Left forelimb (tissue), 1 donor: Measurements from ENCODE around the gene NCAPG.
"Not testable (repeated sequence)": the region's sequence is repeated elsewhere in the genome, so short reads cannot be mapped to it uniquely, and the experiment has no call there.

Experiments used
- DNase-seq: peaks from one replicate; pipeline ENCODE4 v3.0.0-alpha.2; 2018; ENCODE audit warnings: low spot score

NCAPG gene

DNA sequence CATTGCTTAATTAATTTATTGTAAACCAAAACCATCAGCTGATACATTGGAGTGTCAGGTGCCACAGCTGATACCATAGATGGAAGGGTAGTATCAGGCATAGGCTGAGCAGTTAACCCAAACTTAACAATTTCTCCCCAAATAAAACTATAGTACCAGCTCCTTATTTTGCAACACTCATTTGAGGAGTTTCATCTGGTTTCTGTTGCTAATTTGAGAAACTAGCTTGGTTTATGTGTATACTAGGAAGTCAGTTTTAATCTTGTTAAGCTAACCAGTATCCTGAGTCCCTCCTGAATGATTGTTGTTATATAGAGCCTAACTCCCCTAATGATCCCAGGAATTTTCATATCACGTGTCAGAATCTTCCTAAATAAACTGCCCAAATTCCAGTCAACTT lies 13.0 kb upstream of the NCAPG start:
- DNase-seq = no peak

DNA sequence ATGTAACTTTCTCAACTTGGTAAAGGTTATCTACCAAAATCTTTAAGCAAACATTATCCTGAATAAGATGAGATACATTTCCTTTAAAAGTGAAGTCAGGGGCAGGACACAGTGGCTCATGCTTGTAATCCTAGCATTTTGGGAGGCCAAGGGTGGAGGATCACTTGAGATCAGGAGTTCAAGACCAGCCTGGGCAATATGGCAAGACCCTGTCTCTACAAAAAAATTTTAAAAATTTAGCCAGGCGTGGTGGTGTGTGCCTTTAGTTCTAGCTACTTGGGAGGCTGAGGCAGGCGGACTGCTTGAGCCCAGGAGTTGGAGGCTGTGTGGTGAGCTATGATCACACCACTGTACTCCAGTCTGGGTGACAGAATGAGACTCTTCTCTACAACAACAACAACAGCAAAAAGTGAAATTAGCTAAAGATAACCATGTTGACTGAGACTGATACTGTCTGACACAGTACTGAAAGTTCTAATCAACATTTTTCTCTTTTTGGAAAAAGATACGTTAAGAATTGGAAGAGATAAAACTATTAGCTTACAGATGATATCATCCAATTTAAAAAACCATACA lies 5.1 kb upstream of the NCAPG start:
- DNase-seq = no peak

DNA sequence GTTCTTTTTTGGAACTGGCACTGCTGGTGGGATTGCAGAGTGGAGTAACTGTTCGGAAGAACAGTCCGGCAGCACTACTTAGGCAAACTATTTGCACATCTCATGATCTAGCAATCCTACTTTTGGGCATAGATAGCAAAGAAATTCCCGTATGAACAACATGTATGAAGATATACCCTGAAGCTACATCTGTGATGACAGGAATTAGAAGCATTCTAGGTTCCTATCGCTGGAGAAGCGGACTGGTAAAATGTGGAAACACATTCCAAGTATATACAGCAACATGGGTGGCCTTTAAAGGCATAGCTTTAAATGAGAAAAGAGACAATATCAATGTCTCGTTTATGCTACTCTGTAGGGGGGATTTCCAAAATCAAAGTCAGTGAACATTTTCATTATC lies 3.3 kb upstream of the NCAPG start:
- no peak for DNase-seq

DNA sequence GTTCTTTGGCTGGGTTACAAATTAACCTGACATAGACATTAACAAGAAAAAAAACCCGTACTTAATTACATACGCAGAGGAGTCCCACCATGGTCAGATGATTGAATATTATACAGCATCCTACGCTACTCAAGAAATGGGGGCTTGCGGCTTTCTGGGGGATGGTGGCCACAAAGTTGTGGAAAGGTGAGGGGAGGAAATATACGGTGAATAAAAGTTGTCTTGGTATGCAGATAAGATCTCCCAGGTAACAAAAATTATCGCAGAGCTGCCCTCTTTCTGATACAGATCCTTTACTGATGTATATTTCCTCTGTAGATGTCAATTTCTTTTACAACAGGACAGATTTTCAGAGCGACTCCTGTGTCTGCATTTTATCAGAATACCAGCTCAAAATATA lies 1.1 kb upstream of the NCAPG start:
- DNase-seq = no peak

DNA sequence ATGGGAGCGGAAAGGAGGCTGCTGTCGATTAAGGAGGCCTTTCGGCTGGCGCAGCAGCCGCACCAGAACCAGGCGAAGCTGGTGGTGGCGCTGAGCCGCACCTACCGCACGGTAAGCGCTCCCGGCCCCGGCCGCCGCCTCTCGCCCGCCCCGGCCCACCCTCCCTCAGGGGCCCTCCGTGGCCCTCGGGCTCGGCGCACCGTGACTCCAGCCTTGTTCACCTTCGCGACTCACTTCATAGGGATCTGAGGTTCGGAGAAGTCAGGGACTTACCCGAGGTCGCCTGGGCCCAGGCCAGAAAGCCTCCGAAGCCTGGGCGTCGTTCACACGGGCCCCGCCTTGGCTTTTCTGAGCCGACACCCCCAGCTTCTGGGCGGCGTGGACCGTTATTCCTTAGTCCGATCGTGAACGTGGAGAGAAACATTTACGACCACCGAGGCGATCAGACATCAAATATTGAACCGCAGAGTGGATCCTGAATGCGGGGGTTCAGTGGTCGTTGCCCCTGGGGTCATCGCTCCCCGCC lies 362 bp downstream of the NCAPG start:
- DNase-seq = no peak

DNA sequence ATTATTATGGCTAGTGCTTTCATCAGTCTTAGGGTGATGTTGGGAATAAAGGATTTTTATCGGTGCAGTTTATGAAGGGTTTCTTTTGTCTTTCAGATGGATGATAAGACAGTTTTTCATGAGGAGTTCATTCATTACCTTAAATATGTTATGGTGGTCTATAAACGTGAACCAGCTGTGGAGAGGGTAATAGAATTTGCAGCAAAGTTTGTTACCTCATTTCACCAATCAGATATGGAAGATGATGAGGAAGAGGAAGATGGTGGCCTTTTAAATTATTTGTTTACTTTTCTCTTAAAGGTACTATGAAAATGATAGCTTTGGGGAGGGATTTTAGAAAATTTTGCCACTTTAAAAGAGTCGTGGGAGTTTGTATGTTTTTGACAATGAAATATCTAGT lies 1.3 kb downstream of the NCAPG start:
- no peak for DNase-seq

DNA sequence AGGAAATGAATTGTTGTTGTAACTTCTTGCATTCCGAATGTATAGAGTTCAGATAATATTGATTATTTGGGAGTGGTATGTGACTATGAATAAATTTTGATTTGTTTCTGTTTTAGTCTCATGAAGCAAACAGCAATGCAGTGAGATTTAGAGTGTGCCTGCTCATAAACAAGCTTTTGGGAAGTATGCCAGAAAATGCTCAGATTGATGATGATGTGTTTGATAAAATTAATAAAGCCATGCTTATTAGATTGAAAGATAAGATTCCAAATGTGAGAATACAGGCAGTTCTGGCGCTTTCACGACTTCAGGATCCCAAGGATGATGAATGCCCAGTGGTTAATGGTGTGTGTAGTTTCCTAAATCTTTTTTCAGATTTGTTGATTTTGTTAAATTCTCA lies 2.0 kb downstream of the NCAPG start:
- no peak for DNase-seq

DNA sequence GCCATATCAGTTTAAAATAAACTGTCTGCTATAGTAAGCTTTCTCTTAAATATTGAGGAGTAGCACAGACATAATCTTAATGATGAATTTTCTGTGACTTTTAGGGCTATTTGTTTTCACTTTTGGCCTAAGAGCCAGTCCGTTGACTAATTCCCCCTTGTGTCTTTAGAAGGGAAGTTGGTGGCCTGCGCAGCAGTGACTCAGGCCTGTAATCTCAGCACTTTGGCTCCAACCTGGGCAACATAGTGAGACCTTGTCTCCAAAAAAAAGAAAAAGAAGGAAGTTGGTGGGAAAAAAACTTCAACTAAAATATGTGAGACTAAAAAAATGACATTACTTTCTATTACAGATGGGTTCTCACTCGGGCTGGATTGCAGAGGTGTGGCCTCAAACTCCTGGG lies 3.4 kb downstream of the NCAPG start:
- DNase-seq = no peak

DNA sequence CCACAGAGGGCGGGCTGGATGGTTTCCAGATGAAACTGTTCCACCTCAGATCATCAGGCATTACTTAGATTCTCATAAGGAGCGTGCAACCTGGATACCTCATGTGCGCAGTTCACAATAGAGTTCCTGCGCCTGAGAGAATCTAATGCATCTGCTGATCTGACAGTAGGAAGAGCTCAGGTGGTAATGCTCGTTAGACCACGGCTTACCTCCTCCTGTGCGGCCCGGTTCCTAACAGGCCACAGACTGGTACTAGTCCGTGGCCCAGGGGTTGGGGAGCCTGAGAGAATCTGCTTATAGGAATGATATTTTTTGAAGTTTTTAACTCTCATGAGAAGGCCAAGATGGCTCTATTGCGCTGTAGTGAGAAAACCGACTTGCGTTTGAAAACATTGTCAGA lies 5.4 kb downstream of the NCAPG start:
- DNase-seq = no peak

DNA sequence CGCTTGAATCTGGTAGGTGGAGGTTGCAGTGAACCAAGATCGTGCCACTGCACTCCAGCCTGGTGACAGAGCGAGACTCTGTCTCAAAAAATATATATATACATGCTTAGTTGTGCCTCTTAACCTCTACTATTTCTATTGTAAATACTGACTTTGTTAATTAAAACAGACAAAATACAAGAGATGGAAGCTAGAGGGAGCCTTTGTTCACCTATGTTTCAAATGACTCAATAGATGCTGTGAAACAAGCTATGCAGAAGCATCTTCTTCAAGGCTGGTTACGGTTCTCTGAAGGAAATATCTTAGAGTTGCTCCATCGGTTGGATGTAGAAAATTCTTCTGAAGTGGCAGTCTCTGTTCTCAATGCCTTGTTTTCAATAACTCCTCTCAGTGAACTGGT lies 6.2 kb downstream of the NCAPG start:
- DNase-seq = no peak

DNA sequence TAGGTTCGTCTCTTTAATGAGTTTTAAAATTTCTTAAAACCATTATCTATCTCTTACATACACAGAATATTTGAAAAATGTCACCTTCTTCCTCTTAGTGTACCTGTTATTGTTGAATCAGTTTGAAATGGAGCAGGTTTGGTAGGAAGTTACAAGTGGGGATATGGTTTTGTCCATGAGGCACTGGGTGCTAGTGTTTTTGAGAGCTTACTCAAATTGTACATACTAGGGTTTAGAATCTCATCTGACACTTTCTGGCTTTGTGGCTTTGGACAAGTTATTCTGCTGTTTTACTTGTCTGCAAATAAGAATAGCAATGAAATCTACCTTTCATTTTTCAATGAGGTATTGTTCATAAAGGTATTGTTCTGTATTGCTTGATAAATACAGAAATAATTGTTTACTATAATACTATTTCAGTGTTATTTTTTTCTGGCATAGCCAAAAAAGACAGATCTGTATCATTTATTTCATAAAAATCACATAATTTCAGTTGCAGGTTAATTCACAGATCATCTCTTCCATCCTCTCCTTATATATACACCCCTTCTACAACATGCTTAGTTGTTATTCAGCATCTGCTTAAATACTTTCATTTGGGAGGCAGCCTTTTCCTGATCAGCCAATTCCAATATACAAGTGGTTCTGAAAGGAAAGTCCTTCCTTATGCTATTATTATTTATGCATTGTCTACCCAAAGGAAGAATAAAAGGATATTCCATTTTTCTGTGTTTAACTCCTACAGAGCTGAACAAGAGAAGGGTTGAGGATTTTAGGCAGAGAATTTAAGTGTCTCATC lies 13.3 kb downstream of the NCAPG start:
- DNase-seq = no peak

DNA sequence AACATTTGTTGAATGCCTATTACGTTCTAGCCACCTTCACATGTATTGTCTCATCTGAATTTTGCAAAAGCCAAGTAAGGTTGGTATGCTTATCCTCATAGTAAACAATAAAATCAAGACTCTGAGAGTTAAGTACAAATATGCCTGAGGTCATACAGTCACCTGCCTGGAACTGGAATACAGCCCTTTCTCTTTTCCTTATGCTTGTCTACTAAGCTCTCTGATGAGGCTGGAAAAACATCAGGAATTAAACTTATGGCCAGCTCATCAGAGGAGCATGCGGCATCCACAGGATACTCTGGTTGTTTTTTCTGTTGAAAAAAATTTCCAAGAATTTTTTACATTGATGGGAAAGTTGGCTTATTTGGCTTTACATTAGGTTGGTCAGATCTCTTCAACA lies 35.5 kb downstream of the NCAPG start:
- no peak for DNase-seq

DNA sequence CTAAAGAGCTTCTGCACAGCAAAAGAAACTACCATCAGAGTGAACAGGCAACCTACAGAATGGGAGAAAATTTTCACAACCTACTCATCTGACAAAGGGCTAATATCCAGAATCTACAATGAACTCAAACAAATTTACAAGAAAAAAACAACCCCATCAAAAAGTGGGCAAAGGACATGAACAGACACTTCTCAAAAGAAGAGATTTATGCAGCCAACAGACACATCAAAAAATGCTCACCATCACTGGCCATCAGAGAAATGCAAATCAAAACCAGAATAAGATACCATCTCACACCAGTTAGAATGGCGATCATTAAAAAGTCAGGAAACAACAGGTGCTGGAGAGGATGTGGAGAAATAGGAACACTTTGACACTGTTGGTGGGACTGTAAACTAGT lies 39.5 kb downstream of the NCAPG start:
- DNase-seq = not testable (repeated sequence)

DNA sequence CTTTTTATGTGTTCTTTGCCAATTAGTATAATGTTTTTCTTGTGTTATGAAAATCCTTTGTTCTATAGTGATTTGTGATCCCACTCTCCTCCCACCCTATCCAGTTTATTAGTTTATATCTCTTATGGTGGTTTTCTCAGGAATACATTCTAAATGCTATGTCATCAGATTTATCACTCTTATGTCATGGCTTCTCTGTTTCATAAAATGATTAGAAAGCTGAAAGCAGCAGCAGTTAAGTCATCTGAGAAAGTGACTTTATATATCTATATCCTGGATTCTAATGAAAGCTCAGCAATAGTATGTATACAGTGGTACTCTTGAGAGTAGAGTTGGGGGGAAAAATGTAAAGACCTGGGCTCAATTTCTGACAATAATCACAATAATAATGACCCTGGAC lies 41.2 kb downstream of the NCAPG start:
- DNase-seq = no peak

DNA sequence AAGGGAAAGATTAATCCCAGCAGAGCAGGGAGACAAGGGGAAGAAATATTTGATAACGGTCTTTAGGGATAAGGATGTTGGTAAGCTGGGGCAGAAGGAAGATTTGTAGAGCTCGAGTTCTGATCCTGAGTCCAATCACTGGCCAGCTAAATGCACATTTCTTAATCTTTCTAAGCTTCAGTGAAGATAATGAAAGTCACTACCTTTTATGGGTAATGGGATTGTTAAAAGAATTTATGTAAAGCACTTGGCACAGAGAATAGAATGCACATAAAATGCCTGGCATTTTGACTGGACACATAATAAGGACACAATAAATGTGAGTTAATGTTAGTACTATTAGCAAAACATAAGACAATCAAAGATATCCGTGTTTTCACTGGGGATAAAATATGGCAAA lies 43.3 kb downstream of the NCAPG start:
- DNase-seq = no peak

DNA sequence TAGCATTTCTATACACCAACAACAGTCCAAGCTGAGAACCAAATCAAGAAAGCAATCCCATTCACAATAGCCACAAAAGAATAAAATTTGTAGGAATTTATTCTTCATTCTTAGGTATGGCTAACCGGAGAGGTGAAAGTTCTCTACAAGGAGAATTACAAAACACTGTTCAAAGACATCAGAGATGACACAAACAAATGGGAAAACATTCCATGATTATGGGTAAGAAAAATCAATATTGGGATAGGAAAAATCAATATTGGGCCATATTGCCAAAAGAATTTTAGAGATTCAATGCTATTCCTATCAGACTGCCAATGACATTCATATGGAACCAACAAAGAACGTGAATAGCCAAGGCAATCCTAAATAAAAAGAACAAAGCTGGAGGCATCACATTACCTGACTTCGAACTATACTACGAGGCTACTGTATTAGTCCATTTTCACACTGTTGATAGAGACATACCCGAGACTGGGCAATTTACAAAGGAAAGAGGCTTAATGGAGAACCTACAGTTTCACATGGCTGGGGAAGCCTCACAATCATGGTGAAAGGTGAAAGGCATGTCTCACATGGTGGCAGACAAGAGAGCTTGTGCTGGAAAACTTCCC lies 49.1 kb downstream of the NCAPG start:
- no peak for DNase-seq

DNA sequence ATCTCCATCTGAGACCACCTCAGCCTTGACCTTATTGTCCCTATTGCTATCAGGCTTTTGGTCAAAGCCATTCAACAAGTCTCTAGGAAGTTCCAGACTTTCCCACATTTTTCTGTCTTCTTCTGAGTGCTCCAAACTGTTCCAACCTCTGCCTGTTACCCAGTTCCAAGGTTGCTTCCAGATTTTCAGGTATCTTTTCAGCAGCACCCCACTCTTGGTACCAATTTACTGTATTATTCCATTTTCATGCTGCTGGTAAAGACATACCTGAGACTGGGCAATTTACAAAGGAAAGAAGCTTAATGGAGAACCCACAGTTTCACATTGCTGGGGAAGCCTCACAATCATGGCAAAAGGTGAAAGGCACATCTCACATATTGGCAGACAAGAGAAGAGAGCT lies 51.1 kb downstream of the NCAPG start:
- not testable (repeated sequence) for DNase-seq

DNA sequence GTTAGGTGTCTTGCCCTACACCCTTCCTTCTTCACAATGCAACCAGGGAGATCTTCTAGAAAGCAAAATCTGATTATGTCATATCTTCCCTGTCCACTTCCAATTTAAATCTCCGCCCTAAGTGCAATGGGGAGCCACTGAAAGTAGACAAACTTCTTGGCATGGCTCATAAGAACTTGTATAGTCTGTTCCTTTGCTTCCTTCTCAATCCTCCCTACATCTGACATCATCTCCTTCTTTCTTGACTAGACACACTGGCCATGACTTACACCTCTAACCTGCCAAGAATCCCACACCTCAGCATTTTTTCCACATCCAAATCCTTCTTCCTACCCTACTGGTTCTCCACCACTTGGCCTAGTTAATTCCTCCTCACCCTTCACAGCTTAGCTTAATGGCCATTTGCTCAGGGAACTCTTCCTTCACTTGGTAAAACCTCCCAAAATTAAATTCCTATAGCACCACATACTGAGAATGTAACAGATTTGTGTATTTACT lies 55.1 kb downstream of the NCAPG start:
- DNase-seq = no peak

DNA sequence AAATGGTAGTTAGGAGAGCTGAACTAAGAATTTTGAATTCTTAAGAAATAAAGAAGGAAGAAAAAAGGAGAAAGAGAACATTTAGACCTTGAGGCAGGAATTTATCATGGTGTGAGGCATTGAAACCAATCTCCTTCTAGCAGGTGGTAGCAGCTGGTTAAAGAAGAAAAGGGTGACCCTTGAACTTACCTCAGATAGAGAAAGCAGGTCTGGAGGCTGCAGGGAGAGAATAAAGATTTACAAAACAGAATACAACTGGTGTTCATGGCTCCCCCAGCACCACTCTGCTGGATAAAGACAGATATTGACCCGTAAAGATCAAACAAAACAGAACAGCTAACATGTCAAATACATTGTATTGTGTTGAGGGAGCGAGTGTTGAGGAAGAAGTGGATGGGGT lies 56.0 kb downstream of the NCAPG start:
- DNase-seq = no peak

DNA sequence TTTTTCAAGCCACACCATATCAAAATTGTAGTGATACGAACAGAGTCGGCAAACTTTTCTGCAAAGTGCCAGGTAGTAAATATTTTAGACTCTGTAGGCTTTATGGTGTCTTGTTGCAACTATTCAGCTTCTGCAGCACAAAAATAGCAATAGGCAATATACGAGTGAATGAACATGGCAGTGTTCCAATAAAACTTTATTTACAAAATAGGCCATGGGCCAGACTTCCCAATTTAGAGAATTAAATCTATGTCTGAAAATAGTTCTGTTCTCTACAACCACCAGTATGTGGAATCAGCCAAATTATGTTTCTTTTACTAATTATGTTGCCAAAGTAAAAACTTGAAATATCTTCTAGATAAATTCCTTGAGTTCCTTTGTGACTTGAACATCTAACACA lies 56.5 kb downstream of the NCAPG start:
- no peak for DNase-seq

DNA sequence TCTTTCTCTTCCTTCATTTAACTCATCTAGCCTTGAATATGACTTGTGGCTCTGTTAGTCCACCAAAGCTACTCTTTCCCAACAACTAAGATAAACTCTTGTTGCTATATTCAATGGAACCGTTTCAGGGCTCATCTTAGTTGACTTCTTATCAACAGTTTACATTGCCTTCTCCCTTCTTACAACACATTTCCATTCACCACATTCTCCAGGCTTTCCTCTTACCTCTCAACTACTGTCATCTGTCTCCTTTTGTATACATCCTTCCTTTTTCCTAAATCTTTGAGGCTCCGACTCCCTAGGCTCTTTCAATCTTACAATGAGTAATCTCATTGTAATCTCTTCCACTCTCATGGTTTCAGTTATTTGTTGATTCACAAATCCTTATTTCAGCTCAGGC lies 58.5 kb downstream of the NCAPG start:
- DNase-seq = no peak

DNA sequence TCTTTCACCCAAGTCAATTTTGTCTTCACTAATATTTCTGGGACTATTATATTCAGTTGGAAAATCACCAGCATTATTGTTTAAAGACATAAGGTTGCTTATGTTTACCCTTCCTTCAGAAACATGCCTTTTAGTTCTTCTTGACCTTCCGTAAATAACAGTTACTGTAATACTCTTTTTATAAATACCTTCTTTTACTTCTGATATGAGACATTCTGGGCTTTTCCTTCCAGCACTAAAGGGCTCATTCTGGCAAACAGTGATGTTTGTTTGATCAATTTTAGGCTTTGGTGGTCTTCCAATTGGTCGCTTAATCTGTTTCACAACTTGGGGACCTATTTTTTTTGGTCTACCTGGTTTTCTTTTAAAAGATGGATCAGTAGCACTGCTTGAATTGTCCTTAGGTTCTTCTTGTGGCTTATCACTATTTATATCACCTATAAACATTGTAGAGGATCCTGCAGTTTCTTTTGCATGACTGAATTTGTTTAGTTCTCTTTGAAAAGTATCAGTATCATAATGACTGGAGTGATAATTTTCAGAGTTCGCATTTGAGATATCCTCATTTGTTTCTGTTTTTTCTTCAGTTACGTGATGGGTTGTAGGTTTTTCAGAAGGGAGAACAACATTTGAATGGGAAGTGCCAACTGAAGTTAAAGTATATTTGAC lies 64.8 kb downstream of the NCAPG start:
- no peak for DNase-seq

DNA sequence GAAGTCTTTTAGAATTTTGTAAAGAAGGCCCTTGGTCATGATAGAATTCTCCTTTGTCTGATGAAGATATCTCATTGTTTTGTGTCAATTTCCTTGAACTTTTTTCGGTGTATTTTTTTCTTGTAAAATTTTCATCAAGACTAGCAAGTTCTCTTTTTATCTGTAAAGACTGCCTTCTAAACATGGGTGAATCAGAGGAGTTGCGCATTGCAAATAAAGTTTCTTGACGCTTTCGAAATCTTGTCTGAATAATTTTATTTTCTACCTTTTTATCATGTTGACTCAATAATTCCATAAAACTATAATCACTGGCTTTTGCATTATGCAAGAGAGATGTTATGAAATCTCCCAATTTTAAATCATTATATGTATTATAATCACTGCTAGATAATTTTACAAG lies 66.2 kb downstream of the NCAPG start:
- no peak for DNase-seq
